Erythroblast (primary cell): ENCODE measurements around the gene DPP10.

Source experiments
- GATA1 ChIP-seq: IDR thresholded peaks from 2 replicates; pipeline ENCODE4 v1.6.1; 2011; ENCODE audit warnings: low read depth, mild to moderate bottlenecking, control low read depth, low read length, moderate library complexity
- POLR2A ChIP-seq: IDR thresholded peaks from 2 replicates; pipeline ENCODE4 v1.6.1; 2011; ENCODE audit warnings: mild to moderate bottlenecking, low read length

DNA sequence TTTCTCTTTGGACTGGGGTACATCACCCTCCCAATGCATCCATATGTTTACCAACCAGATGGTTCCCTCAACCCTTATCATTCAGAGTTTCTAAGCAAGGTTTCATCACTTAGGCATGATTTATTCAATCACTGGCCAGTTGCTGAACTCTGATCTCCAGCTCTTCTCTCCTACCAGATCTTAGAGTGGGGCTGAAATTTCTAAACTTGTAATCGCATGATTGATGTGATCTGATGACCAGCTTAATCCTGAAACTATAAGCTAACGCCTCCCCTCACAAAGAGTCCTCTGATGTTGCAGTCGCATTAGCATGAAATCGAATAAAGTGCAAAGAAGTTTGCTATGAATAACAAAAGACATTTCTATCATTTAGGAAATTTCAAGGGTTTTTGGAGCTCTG lies 1082.0 kb downstream of the DPP10 start:
- no peak for TF ChIP-seq POLR2A
- no peak for TF ChIP-seq GATA1
